Measurements from ENCODE around the gene ESYT3.
"Not testable (repeated sequence)": the region's sequence is repeated elsewhere in the genome, so short reads cannot be mapped to it uniquely, and the experiment has no call there.

Gene ESYT3

GRCh38 chr3:138473391-138473790 lies 39.0 kb downstream of the ESYT3 start:
- ChIA-PET CTCF (no interaction called here), POLR2A (no interaction called here)
- DNase-seq (ENCODE audit: extremely low spot score) = no peak
- TF ChIP-seq CTCF (IDR thresholded peaks at IDR 0.05; ENCODE audit: control extremely low read depth, extremely low read depth, low read depth, missing control alignments) = no peak

- POLR2A ChIA-PET = no interaction called here
- TF ChIP-seq CTCF (IDR thresholded peaks at IDR 0.05; ENCODE audit: control extremely low read depth, extremely low read depth, low read depth, missing control alignments) = no peak
- CTCF ChIA-PET = interaction anchor here (0.9 to 1.7 kb wide), 4 partner anchors 14 to 449 kb away, joined by 3 to 6 read pairs (median 4); no protein-coding TSS in a partner anchor
These were observed 39.7 kb downstream of the ESYT3 start for GRCh38 chr3:138474163-138474562.

GRCh38 chr3:138476526-138476925 lies 42.1 kb downstream of the ESYT3 start:
- DNase-seq (ENCODE audit: extremely low spot score) = no peak
- no peak for TF ChIP-seq CTCF (IDR thresholded peaks at IDR 0.05; ENCODE audit: control extremely low read depth, extremely low read depth, low read depth, missing control alignments)
- ChIA-PET CTCF (interaction anchor here (1.3 to 3.6 kb wide), 3 partner anchors 16 to 460 kb away, joined by 3 to 24 read pairs (median 4); no protein-coding TSS in a partner anchor), POLR2A (no interaction called here)

More at GRCh38 chr3:138474163-138474562, 39.7 kb downstream of the ESYT3 start:
- DNase-seq (ENCODE audit: extremely low spot score) = no peak

GRCh38 chr3:138477120-138477519 lies 42.7 kb downstream of the ESYT3 start:
- ChIA-PET POLR2A (no interaction called here), CTCF (interaction anchor here (1.3 to 3.6 kb wide), 3 partner anchors 17 to 459 kb away, joined by 3 to 24 read pairs (median 4); no protein-coding TSS in a partner anchor)
- TF ChIP-seq CTCF (IDR thresholded peaks at IDR 0.05; ENCODE audit: control extremely low read depth, extremely low read depth, low read depth, missing control alignments) = no peak

GRCh38 chr3:138477801-138478200 lies 43.4 kb downstream of the ESYT3 start:
- DNase-seq (ENCODE audit: extremely low spot score) = no peak
- ChIA-PET CTCF (interaction anchor here (1.6 to 3.6 kb wide), 3 partner anchors 17 to 445 kb away, joined by 4 to 30 read pairs (median 24); no protein-coding TSS in a partner anchor), POLR2A (no interaction called here)
- TF ChIP-seq CTCF (IDR thresholded peaks at IDR 0.05; ENCODE audit: control extremely low read depth, extremely low read depth, low read depth, missing control alignments) = no peak

More at GRCh38 chr3:138477120-138477519, 42.7 kb downstream of the ESYT3 start:
- DNase-seq (ENCODE audit: extremely low spot score) = no peak

- peak; percentile 73 for TF ChIP-seq CTCF (IDR thresholded peaks at IDR 0.05; ENCODE audit: control extremely low read depth, extremely low read depth, low read depth, missing control alignments)
- peak; percentile 53 for DNase-seq (ENCODE audit: extremely low spot score)
- ChIA-PET POLR2A (no interaction called here), CTCF (interaction anchor here (0.6 to 3.6 kb wide), 9 partner anchors 10 to 444 kb away, joined by 3 to 30 read pairs (median 4); partner anchors contain the start of gene CEP70)
These were observed 45.0 kb downstream of the ESYT3 start for GRCh38 chr3:138479438-138479863.

GRCh38 chr3:138484672-138485071 lies 50.3 kb downstream of the ESYT3 start:
- DNase-seq (ENCODE audit: extremely low spot score); POLR2A ChIA-PET: not testable (repeated sequence)
- CTCF ChIA-PET = interaction anchor here (1.0 kb wide), 1 partner anchor 431 kb away, joined by 3 read pairs; no protein-coding TSS in a partner anchor

- CTCF ChIA-PET; DNase-seq (ENCODE audit: extremely low spot score); POLR2A ChIA-PET: not testable (repeated sequence)
These were observed 52.2 kb downstream of the ESYT3 start for GRCh38 chr3:138486580-138486979.

All from GM10248 (cell line).